Gastroesophageal sphincter (tissue), 3 donors: ENCODE data around the gene NAALADL2.
"Not testable (repeated sequence)": the region's sequence is repeated elsewhere in the genome, so short reads cannot be mapped to it uniquely, and the experiment has no call there.

ENCODE experiments used
- EP300 ChIP-seq: sonication (generic); formaldehyde crosslinking; IDR thresholded peaks from one replicate; pipeline ENCODE4 v1.6.1; 2017; ENCODE audit warnings: antibody characterized with exemption, mild to moderate bottlenecking
- POLR2A ChIP-seq, 2 donors: fragments of 450-650 bp; IDR thresholded peaks; one replicate each; pipeline ENCODE4 v1.6.1; 2017; ENCODE audit warnings: antibody characterized with exemption in 2 of 2, mild to moderate bottlenecking in 2 of 2, moderate library complexity in 1 of 2
- POLR2AphosphoS5 ChIP-seq: sonication (generic); formaldehyde crosslinking; IDR thresholded peaks from one replicate; pipeline ENCODE4 v1.6.1; 2017; ENCODE audit warnings: antibody characterized with exemption
- TF ChIP-seq, protein P1 (sequence below), 4 experiments: fragments of 200-600 bp in 2 of 4; fragments of 450-650 bp in 2 of 4; sonication (generic) in 1 of 4; IDR thresholded peaks; one replicate each; pipeline ENCODE4 v1.5.1; 2017 to 2019; ENCODE audit warnings: antibody characterized with exemption in 4 of 4, mild to moderate bottlenecking in 2 of 4, moderate library complexity in 2 of 4

DNA sequence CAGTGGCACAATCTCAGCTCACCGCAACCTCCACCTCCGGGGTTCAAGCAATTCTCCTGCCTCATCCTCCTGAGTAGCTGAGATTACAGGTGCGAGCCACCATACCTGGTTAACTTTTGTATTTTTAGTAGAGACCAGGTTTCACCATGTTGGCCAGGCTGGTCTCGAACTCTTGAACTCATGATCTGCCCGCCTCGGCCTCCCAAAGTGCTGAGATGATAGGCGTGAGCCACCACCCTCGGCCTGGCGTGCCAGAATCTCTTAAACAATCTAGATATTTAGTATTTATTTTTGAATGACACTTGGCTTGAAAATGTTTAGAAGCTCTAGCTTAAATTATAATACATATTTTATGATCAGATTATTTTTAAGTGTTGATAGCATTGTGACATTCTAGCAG, 755.0 kb downstream of the NAALADL2 start:
- TF ChIP-seq, protein P1, sequence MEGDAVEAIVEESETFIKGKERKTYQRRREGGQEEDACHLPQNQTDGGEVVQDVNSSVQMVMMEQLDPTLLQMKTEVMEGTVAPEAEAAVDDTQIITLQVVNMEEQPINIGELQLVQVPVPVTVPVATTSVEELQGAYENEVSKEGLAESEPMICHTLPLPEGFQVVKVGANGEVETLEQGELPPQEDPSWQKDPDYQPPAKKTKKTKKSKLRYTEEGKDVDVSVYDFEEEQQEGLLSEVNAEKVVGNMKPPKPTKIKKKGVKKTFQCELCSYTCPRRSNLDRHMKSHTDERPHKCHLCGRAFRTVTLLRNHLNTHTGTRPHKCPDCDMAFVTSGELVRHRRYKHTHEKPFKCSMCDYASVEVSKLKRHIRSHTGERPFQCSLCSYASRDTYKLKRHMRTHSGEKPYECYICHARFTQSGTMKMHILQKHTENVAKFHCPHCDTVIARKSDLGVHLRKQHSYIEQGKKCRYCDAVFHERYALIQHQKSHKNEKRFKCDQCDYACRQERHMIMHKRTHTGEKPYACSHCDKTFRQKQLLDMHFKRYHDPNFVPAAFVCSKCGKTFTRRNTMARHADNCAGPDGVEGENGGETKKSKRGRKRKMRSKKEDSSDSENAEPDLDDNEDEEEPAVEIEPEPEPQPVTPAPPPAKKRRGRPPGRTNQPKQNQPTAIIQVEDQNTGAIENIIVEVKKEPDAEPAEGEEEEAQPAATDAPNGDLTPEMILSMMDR (IDR thresholded peaks at IDR 0.05) = not testable (repeated sequence)
- not testable (repeated sequence) for TF ChIP-seq POLR2A (IDR thresholded peaks at IDR 0.05); EP300; POLR2AphosphoS5
